NCI-H1694 treated with DMSO at 0.1 percent for 48 hours (cell line): ENCODE measurements around the gene CDK6.

Experiments used
- DNase-seq: peaks from one replicate; lab custom pipeline; 2025; lab: John Stamatoyannopoulos, UW

The CDK6 gene

DNA sequence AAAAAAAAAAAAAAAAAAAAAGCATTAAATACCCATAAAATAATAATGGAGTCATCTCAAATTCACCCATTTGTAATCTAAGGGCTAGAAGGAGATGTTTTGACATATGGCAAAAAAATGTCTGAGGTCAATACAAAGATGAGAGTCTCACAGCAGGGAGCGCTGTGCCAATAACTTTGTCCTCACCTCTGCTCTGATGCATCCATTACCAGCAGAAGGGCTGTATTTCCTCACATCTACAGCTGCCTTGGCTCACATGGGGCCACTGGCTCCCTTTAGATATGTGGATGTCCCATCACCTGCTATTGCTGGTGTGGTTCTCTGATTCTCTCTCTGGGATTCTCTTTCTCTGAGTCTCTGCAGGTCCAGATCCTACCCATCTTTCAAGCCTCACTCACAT lies 155.9 kb downstream of the CDK6 start:
- no peak for DNase-seq

DNA sequence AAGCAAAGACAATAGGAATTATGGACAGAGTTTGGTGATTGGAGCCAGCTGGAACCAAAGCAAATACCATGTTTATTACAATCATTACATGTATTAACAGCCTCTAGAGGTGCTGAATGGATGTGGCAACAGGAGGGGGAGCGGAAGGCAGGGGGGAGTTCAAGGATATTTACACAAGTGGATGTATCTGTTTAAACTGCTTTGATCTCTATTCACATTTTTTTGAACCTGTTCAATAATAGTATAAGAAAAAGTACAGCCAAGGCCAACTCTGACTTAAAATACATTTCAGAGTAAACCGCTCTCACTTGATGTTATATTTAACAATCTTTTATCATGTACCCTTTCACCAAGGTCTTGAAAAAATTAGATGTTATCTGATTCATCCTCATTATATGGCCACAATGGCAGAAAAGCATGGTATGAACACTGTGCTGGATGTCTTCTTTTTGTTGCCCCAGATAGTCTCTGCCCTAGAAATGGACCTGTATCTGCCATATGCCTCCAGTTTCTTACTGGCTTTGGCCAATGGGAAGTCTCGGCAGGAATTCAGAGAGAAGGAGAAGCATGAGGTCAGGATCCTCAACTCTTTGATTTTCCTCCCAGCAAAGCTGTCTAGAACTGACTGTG lies 158.0 kb downstream of the CDK6 start:
- DNase-seq: no peak

DNA sequence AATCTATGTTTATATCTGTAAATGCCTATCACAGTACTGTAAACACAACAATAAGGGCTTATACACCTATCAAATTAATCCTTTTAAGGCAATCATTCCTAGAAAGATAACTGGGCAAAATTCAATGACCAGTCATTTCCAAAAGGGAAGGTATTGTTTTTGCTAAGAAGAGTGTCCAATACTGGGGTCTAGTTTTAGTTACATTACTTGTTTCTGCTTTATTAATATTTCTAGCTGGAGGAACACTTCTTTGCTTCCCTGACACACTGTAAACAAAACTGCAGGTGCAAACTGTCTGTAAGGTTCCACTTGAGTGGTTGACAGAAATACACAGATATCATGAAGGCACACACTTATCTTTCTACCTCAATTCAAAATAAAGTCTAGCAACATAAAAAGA lies 162.0 kb downstream of the CDK6 start:
- no peak for DNase-seq

DNA sequence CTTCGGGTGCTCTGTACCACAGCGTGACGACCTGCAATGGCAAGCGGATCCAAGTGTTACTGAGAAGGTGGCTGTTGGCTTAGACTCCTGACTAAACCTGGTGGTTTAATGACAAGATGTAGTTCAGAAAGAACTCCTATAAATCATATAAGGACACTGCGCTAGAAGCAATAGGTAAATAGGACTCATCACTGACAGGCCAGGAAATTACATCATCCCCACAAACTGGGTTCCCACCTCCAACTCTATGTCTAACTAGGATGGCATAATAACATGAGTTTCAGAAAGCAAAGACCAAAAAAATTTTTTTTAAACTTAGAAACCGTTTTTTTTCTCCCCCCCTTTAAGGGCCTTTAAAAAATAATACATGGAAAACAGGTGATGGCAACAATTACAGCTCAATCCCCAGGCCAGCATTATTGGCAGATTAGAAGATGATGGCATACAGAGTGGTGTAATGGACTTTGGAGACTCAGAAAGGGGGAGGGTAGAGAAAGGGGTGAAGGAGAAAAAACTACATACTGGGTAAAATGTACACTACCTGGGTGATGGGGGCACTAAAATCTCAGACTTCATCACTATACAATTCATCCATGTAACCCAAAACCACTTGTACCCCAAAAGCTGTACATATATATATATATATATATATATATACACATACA lies 164.7 kb downstream of the CDK6 start:
- no peak for DNase-seq

DNA sequence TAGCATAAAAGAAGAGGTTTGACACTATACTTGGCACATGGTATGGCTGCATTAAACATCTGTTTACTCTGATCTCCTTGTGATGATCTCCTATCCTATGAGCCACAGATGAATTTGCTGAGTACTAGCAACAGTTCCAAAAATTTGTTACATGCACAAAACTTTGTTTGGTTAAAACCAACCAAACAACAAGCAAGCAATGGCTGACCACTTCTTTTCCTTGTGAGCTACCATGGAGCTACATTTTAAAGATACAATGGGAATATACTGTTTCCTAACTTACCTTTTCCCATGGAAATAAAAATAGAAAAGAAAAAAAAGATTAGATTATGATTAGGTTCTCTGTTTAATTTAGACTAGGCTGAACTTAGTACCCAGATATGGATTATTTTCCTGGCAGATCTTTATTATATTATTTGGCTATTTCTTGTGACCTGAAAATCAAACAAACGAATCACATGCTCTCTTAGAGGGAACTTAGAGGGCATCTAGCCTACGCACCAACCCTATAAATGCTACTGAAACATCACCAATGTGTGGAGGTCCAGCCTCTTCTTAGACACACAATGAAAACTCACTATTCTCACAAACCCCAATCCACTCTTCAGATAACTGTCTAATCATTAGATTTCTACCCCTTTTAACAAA lies 166.0 kb downstream of the CDK6 start:
- no peak for DNase-seq

DNA sequence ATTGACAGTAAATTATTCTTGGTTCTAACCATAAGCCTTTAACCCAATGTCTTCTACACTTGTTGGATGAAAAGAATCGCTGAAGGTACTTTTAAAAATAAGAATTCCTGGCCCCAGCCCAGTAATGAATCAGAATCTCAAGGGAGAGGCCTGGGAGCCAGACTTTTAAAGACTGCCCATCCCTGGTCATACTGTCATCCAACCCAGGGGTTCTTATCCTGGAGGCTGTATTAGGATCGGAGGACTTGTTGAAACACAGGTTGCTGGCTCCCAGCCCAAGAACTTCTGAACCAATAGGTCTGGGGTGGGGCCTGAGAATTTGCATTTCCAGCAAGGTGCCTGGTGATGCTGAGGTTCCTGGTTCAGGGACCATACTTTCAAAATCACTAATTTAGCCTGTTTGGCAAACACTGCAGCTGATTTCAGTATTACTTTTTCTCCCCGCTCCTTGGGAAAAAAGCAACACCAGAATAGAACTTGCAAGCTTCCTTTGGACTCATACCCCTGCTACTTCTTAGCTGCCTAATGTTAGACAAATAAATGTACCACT lies 166.7 kb downstream of the CDK6 start:
- DNase-seq: no peak

DNA sequence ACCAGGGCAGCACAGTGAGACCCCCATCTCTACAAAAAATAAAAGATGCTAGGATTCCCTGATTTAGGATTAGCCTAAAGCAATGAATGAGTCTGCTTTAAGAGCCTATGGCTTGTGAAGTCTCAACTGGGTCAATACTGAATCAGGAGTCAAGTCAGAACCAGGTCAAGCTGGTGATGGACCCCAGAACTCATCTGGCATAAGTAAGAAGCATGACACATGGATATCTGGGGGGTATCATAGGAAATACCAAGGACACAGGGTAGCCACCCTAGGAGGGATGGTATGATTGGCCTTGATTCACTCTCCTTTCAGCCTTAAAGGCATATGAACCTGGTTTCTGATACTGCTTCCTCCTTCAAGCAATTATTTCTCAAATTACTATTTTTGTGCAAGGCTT lies 167.8 kb downstream of the CDK6 start:
- DNase-seq: no peak

DNA sequence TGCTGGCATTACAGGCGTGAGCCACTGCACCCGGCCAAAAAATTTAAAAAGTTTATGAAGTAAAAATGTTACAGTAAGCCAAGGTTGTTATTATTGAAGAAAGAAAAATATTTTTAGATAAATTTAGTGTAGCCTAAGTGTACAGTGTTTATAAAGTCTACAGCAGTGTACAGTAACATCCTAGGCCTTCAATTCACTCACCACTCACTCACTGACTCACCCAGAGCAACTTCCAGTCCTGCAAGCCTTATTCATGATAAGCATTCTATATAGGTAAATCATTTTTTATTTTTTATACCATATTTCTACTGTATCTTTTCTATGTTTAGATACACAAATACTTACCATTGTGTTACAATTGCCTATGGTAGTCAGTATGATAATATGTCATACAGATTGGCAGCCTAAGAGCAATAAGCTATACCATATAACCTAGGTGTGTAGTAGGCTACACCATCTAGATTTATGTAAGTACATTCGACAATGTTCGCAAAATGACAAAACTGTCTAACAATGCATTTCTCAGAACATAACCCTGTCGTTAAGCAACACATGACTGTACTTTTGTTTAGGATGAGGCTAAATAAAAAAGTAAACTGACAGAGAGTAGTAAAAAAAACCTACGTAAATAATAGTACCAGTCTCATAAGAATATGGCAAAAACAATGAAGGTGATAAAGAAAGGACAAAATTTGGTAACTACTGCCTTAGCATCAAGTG lies 168.4 kb downstream of the CDK6 start:
- DNase-seq: no peak

DNA sequence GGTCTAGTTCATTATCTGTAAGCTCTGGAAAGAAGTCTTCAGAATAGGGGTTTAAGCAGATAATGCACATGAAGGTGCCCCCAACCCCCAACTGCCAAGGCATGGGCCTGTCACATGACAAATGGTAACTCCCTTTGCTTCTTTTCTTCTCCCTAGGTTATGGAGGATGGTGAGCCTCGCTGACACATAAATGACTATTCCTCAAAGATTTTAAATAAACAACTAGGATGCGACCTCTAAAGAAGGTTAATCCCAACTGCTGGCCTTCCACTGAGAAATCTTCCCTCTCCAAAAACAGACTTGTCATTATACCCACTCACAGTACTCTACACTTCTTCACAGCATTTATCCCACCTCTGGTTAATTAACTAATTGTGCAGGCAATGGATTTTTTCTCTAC lies 170.4 kb downstream of the CDK6 start:
- DNase-seq: no peak

DNA sequence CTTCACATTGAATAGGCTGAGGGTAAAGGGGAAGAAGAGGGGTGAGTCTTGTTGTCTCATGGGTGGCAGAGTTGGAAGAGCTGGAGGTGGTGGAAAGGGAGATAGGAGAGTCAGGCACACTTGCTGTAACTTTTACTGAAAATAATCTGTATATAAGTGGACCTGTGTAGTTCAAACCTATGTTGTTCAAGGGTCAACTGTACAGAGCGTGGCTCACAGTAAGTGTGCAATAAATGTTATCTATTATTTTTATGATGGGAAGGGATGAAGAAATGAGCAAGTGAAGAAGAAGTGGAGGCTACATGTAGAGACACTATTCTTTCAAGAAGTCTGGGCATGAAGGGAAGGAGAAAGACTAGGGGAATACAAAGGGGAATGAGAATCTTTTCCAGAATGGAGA lies 174.7 kb downstream of the CDK6 start:
- no peak for DNase-seq

DNA sequence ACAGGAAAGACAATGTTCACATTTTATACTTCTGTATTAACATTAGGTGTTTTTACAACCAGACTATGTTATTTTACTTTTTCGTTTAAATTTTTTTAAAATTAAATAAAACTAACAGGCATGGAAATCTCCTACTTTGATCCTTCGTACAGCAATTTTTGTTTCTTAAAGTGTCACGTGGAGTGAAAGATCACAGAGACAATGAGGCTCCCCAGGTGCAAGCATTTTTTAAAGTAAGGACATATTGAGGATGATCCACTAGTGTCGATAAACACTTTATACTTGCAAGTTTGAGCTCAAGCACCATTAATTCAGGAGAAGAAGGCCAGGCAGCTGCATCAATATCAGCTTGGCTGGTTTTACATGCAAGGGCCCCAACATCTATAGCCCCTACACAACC lies 177.7 kb downstream of the CDK6 start:
- DNase-seq: no peak

DNA sequence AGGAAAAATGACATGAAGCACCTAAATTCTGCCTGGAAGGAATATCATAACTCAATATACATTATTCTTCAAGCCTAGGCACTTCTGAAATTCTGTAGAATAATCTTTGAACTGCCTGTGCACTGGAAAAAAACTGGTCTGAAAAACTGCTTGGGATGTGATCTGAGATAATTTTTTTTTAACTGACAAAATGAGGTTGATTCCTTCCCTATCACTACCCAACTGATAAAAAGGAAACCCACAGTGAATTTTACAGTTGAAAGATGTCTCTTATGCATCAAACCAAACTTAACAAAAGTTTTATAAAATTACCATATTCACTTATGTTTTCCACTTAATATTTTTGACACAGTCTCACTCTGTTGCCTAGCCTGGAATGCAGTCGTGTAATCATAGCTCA lies 179.0 kb downstream of the CDK6 start:
- DNase-seq: no peak

DNA sequence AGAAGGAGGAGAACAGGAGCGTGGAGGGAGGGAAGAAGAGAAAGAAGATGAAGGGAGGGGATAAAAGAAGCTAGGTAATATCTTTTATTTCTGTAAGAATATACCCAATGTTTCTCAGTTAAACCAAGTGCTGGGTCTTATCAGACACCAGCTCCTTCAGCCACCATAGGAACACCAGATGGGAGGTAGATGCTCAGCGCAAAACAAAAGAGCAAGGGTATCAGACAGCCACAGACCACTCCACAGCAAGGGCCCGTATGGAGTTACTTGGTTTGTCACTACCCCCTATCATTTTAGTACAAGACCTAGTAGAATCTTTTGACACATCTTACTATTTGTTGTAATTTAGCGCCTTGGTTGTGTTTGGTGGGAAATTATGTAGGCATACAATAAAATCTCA lies 180.3 kb downstream of the CDK6 start:
- no peak for DNase-seq

DNA sequence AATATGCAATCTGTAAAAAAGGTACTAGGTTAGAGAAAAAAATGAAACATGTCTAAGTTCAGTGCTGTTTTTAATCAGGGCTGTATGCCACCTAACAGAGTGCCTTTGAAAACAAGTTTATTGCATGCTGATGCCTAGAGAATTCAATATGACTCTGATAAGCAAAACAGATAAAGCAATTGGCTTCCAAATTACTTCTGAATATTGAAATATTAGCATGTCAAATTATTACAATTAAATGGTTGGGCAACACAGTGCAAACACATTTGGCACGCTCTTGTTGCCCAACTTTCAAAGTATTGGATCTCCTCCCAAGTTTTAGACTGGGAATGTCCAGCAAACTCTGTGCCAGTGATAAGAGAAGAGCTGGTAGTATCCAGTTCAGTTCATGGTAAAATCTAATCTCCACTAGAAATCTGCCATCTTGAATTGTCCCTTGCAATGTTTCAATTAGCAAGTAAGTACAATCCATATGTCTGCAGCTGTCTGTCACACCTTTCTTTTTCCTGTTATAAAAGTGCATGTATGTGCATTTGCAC lies 181.0 kb downstream of the CDK6 start:
- no peak for DNase-seq

DNA sequence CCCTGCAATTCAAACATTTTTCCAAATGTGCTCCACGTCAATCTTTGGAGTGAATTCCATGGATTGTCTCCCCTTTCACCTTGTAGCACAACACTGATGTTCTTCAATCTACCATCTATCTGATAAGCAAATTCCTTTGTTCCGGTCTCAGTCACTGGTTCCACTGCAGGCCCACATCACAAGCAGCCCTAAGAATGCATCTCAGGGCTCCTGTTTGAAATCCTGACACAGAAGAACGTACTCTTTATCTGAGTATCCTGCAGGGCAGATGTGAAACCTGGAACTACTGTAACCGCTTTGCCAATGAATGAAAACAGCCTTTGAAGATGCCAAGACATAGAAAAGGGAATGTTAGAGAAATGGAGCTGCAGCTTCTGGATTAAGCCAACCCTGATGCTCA lies 183.2 kb downstream of the CDK6 start:
- no peak for DNase-seq

DNA sequence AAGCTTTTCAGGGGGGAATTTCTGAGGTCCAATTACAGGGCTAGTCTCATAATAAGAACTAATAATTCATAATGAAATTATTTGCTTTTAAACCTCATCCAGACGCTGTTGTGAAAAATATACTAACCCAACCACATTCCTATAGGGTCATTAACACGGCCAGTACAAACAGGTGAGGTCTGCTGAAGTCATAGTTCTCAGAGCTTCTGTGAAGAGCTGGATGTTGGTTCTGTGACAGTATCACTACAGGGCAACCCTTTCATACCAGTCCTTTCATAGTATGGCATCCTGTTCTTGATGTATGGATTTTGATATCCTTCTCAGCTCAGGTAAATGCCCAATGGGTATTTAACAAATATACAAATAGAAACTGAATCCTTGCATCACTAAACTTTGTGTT lies 183.8 kb downstream of the CDK6 start:
- no peak for DNase-seq

DNA sequence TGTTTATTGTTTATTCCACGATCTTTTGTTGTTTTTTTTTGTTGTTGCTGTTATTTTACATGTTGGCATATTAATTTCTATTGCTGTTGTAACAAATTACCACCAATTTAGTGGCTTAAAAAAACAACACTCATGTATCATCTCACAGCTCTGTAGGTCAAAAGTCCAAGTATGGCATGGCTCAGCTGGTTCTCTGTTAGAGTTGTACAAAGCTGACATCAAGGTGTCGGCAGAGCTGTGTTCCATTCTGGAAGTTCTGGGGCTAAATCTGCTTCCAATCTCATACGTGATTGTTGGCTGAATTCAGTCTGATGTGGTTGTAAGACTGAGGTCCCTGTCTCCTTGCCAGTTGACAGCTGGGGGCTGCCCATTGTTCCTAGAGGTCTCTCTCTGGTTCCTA lies 186.0 kb downstream of the CDK6 start:
- DNase-seq: no peak

DNA sequence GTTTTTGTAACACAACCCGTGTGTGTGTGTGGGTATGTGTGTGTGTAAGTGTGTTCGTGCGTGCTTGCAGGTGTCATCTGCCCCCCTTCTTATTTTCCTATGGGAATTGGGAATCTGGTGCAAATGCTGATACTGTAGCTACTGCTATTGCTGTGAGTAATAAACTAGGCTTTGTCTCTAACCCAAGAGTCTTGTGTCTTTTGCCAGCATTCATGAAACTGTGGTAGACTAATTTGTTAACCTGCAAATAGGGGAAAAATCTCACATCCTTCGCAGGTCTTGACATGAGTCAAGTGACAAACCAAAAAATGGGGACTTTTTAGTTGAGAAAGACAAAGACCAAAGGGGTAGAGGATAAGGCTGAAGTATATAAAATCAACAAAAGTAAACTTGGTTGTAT lies 188.3 kb downstream of the CDK6 start:
- DNase-seq: no peak

DNA sequence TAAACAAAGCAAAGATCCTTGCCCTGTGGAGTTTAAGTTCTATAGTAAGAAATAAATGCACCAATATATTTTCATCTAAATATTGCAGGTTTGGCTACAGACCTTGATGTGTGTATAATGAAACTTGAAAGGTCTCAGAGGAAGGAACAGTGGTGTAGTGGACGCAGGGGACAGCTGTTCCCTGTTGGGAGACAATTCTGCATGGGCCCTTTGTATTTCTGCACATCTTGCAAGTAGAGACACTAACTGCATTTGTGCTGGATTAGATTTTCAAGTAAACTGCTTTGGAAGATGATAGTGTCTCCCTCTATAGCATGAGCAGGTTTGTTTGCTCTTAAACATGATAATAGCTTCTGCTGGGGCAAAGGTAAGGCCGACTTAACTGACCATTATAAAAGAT lies 188.7 kb downstream of the CDK6 start:
- no peak for DNase-seq

DNA sequence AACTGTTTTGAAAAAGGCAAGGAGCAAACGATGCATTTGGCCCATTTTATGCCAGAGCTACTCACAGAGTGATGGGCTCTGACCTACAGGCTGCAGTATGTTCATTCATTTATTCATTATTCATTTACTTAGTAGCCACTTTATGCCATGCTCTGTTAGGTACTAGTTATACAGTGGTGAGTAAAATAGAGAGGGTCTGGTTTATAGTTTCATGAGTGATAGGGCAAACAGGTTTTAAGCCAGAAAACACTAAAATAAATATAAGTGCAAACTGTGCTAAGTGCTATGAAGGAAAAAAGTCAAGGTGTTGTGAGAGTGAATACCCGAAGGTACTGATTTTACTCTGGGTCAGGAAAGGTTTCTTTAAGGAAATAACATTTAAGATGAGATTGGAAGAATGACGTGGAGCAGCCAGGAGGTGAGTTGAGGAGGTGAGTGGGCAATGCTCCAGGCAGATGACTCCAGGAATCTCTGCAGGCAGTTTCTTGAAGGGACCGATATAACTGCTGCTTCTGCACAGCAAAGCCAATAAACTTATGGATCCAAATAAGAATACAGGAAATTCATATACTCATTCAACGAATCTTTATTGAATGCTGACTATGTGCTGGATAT lies 189.3 kb downstream of the CDK6 start:
- no peak for DNase-seq

DNA sequence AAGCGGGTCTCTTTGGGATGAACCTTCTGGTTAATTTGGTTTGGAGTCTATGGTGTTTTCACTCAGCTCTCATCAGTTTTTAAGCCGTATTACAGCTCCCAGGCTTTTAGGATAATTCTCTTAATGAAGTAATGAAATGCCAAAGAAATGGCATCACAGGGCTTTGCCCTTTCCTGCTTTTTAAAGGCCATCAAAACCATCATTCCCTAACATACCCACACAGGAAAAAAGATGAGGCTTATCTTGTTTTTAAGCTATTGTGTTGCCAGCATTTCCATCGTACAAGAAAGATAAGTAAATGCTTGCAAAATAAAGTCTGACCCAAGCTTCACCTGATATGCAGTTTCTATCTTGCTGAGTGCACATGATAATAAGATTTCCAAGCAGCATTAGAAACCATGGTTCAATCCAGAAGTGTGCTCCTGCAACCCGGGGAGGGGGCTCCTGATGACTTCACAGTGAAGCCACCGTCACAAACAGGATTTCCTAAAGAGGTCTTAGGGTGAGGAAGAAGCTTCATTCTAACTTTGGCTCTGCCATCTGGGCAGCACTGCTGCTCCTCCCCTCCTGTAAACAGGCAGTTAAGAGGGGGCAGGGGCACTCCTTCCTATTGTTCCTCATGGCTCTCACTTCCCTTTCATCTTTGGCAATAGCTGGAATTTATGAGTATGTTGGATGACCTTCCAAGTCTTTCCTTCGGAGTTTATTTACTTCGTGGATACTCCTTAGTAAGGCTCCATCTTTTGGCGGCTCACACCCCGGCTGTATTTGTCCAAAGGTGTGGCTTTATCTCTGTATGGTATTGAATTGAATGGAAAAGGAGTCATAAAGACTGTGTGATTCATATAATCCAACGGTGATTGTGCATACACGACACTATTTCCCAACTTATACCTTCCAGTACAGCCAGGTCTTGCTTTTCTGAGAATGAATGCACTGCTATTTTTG lies 191.0 kb downstream of the CDK6 start:
- DNase-seq: no peak
